Stimulated activated naive CD8-positive, alpha-beta T cell treated with anti-CD3 and anti-CD28 coated beads, Interleukin-15, amount 100 ng/mL, for 72 hours (primary cell): ENCODE measurements around the gene ADAMTS18.

Experiments
- ATAC-seq: fragments of 150-1000 bp; cut with Tn5 transposase; 2 replicates; pipeline ENCODE4 v1.10.0; 2021; ENCODE audit warnings: mild to moderate bottlenecking, moderate library complexity
- DNase-seq, 2 donors: peaks; one replicate each; pipeline ENCODE4 v3.0.0; 2021 to 2022
- H3K27ac Mint-ChIP-seq, 2 donors: one replicate each; pipeline ENCODE4 v1.8.0; 2022; ENCODE audit warnings: mild to moderate bottlenecking in 2 of 2, mixed read lengths in 2 of 2, moderate library complexity in 2 of 2
- H3K27me3 Mint-ChIP-seq: one replicate; pipeline ENCODE4 v1.8.0; 2022; ENCODE audit warnings: mixed read lengths
- H3K4me1 Mint-ChIP-seq: one replicate; pipeline ENCODE4 v1.8.0; 2022; ENCODE audit warnings: mild to moderate bottlenecking, mixed read lengths
- H3K4me3 Mint-ChIP-seq, 2 donors: one replicate each; pipeline ENCODE4 v1.8.0; 2022; ENCODE audit warnings: mild to moderate bottlenecking in 2 of 2, mixed read lengths in 2 of 2, moderate library complexity in 1 of 2
- H3K9me3 Mint-ChIP-seq, 2 donors: one replicate each; pipeline ENCODE4 v1.8.0; 2022; ENCODE audit warnings: mixed read lengths in 2 of 2

Gene ADAMTS18

DNA sequence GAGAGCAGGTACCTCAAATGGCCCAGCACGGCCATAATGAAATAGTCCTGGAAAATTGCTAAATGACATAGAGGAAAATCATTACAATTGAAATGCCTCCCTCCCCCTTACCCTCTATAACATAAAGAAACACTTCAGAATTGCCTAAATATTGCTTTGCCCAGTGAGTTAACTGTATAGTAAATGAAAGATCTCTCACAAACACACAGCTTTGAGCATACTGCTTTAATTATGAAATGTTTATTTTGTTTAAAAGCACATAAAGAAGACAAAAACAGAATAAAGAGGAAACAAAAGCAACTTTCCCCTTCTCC is 9.3 kb upstream of the ADAMTS18 start:
- ATAC-seq (no peak), DNase-seq (no peak)
- Mint-ChIP-seq H3K9me3 (no peaks in the 10 kb centered on the region), H3K27ac (no peak overlapping the region), H3K4me3 (no peak overlapping the region), H3K27me3 (peaks cover 12% of the 10 kb centered on the region), H3K4me1 (no peaks in the 10 kb centered on the region)

DNA sequence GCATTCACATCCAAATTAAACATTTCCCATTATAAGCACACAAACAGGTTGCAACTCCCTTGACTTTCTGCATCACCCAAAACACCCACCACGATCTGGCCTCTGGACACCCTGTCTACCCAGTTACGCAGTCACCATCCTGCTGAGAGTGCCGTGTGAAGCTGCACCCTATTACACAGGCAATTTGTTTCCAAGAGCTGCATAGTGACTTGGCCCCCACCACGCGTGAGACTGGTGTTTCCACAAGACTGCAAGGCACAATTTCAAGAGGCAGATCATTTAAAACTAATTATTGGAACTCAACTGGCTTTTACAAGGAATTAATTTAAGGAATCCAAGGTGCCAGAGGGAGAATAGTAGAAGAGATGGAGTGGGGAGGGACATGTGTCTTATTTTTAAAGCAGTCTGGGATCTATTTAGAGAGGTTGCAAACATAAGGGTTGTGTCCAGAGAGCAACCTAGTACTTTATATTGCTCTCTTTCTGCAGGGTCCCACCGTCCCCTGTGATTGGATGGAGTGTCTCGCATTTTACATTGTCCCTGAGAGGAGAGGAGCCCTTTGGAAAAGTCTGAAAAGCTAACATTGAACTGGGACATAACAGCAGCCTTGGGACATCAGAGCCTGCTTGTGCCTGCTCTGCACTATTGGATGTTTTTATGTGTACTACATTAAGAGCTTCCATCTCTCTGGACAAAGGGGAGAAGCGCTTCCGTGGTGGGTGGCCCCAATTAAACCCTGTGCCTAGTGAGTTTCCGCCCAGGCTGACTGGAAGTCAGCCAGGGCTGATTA is 8.7 kb upstream of the ADAMTS18 start:
- ATAC-seq (no peak), DNase-seq (no peak)
- H3K27ac Mint-ChIP-seq = no peak overlapping the region
- H3K27me3 Mint-ChIP-seq = peaks cover 12% of the 10 kb centered on the region
- H3K4me1 Mint-ChIP-seq = no peaks in the 10 kb centered on the region
- H3K9me3 Mint-ChIP-seq = no peaks in the 10 kb centered on the region
- H3K4me3 Mint-ChIP-seq = no peak overlapping the region

DNA sequence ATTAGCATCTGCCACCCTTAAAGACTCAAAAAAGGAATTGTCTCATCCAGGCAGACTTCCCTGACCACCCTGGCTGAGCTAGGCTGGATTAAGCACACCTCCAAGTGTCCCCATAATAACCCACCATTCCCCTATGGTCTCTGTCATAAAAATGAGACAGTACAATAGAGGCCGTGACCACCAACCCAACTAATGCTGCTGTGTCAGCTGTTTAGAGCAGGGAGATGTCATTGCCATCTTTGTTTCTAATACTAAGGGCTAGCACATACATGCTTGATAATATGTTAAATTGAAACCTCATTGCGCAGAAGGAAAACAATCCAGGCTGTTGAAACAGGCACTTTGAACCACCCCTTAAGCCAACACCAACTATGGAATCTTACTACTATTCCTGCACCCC is 7.2 kb upstream of the ADAMTS18 start:
- H3K4me3 Mint-ChIP-seq = no peak overlapping the region
- no peaks in the 10 kb centered on the region for H3K9me3 Mint-ChIP-seq
- DNase-seq = no peak
- H3K4me1 Mint-ChIP-seq = no peaks in the 10 kb centered on the region
- H3K27me3 Mint-ChIP-seq = peaks cover 12% of the 10 kb centered on the region
- no peak overlapping the region for H3K27ac Mint-ChIP-seq
- no peak for ATAC-seq

DNA sequence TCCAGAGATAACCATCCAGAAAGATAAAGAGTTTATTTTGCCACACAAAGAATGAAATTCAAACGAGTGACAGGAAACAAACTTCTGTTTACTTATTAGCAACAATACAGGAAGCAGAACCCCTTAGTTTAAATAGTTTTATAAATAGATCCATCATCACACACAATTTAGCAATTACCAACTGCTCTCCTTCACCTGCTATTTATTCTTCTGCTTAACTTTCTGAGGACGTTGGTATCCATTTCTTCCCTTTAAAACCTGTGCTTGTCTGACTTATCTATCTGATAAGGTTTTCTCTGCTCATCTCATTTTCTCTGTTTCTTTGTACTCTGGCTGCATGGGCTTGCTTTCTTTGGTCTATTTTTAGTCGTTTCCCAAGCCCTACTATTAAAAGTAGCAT is 4.3 kb upstream of the ADAMTS18 start:
- no peak for ATAC-seq
- peaks cover 23% of the 10 kb centered on the region for H3K27me3 Mint-ChIP-seq
- no peak overlapping the region for H3K4me3 Mint-ChIP-seq
- no peaks in the 10 kb centered on the region for H3K9me3 Mint-ChIP-seq
- DNase-seq = no peak
- H3K27ac Mint-ChIP-seq = no peak overlapping the region
- H3K4me1 Mint-ChIP-seq = no peaks in the 10 kb centered on the region

DNA sequence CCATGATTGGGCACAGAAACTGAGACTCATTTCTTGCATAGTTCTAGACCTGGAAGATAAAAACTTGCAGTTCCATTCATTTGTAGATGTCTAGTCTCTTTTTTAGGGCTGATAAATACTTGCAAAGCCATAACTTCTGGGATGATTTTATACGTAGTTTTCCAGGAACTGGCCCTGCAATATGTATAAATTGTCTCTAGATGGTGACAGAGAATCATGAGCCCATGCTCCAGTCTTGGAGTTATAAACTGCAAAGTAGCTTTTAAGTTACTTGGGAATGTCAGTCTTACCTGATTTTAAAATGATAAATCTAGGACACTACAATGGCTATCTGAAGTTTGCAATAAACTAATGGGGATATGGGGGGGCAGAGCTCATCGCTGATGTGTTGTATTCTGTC is 3.0 kb upstream of the ADAMTS18 start:
- H3K4me1 Mint-ChIP-seq = no peaks in the 10 kb centered on the region
- no peak overlapping the region for H3K27ac Mint-ChIP-seq
- H3K9me3 Mint-ChIP-seq = no peaks in the 10 kb centered on the region
- DNase-seq (no peak), ATAC-seq (no peak)
- no peak overlapping the region for H3K4me3 Mint-ChIP-seq
- H3K27me3 Mint-ChIP-seq = peaks cover 29% of the 10 kb centered on the region

DNA sequence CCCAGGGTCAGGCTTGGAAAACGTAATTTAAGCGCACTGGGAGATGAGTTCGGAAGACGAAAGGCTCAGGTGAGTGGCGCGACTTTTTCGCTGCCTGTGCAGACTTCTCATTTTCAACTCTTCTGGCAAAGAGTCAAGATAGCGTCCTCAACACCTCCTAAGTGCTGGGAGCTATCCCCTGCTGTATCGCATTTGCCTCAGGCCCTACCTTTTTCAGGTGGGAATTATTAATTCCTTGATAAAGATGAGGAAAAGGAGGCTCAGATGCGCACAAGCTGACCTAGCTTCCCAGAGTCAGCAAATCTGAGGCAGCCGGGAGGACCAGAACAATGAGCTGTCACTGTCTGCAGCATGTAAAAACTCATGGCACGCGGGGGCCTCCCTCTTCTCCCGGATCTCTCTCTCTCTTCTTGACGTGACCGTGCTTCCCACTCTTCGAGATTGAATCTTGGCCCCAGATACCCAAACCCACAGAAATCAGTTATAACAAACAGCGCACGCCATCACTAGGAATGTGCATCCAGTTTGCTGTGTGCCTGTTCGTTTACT is 512 bp upstream of the ADAMTS18 start:
- DNase-seq = no peak
- Mint-ChIP-seq H3K4me3 (no peak overlapping the region), H3K9me3 (no peaks in the 10 kb centered on the region), H3K27me3 (peaks cover 36% of the 10 kb centered on the region), H3K27ac (no peak overlapping the region), H3K4me1 (no peaks in the 10 kb centered on the region)
- no peak for ATAC-seq

DNA sequence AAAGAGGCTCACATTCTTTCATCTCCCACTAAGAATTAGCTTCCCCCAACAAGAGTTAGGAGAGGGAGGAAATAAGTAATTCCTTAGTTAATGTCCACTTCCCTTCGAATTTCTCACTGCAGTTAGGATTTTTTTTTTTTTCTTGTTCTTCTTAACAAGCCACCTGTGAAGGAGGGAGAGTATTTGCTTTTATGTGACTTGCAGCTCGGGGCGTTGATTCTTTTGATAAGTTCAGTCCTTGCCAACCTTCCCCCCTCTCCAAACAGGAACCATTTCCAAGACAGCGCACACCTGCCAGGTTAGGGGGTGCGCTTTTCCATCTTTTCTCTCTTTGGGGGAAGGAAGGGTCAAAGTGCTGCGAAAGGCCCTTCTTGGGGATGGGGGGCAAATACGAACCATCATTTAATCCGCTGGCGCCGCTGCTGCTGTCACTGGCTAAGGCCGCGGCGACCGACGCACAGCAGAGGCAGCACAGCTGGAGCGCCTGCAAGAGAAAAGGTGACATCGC is 758 bp downstream of the ADAMTS18 start:
- Mint-ChIP-seq H3K4me3 (no peak overlapping the region), H3K9me3 (no peaks in the 10 kb centered on the region), H3K4me1 (no peaks in the 10 kb centered on the region), H3K27ac (no peak overlapping the region), H3K27me3 (peaks cover 36% of the 10 kb centered on the region)
- DNase-seq = no peak
- no peak for ATAC-seq

DNA sequence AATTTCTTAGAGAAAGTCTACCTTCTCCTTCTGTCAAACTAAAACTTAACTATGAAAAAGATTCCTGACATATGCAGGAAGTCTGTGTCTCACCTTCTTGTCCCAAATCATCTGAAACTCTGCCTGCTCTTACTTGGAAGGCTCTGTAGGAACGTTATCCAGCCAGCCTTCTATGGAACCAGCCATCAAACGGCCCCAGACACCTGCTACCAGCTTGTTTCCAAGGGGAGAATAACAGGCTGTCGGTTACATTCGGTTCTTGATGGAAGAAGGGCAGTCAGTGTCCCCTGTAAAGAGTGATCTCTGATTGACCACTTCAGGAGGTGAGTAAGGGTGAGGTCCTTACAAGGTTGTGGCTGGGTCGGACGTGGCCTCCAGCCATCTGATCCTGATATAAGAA is 1.7 kb downstream of the ADAMTS18 start:
- Mint-ChIP-seq H3K27ac (no peak overlapping the region), H3K9me3 (no peaks in the 10 kb centered on the region), H3K27me3 (peaks cover 36% of the 10 kb centered on the region), H3K4me1 (no peaks in the 10 kb centered on the region), H3K4me3 (no peak overlapping the region)
- ATAC-seq = no peak
- DNase-seq = no peak

DNA sequence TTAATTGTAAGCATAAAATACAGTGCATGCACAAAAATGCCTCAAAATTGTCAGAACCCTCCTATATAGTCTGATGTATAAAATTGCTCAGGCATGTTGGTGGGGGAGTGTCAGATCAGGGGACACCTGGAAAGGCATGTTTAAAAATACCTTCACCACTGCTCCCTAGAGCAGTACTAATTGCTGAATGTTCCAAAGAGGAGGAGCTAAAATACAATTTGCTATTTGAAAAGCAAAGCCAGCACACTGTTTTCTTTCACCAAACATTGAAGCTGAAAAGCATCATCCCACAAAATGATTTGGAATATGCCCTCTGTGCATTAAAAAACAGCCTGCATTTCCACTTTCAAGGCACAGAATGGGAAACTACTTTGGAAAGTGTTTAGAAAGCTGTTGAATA is 2.6 kb downstream of the ADAMTS18 start:
- ATAC-seq (no peak), DNase-seq (no peak)
- Mint-ChIP-seq H3K27me3 (peaks cover 36% of the 10 kb centered on the region), H3K4me1 (no peaks in the 10 kb centered on the region), H3K9me3 (no peaks in the 10 kb centered on the region), H3K4me3 (no peak overlapping the region), H3K27ac (no peak overlapping the region)

DNA sequence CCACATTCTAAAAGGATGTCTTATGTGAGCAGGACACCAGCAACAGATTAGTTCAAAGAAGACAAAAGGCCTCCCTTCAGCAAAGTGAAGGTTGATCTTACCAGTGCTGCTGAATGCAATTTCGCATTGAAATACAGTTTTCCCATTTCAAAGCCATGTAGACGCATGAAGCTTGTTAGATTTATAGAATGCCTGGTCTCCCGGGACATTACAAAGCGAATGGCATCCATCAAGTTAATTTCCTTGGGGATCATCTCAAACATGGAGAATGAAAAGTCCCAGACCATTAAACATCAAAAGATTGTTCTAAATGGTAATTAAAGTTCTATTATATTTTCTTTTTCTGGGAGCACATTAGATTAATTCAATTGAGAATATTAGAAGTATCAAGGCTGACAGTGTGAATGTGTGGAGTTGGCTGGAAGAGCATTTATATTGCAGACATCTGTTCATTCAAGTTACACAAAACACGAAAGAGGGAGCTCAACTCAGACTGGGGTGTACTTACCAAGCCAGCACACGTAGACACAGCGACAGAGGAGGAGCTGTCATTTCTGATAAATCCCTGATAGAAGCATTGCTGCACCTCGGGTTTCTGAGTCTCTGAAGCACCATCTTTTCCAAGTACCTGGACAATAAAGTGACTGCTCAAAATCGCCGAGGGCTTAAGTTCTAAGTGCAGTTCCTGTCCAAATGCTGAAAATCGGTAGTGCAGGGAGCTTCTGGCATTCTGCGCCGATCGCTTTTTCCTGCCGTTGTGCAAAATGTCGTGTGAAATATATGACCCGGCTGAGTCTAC is 3.8 kb downstream of the ADAMTS18 start:
- Mint-ChIP-seq H3K4me3 (no peak overlapping the region), H3K27ac (no peak overlapping the region), H3K9me3 (no peaks in the 10 kb centered on the region), H3K4me1 (no peaks in the 10 kb centered on the region), H3K27me3 (peaks cover 30% of the 10 kb centered on the region)
- ATAC-seq = no peak
- DNase-seq = no peak

DNA sequence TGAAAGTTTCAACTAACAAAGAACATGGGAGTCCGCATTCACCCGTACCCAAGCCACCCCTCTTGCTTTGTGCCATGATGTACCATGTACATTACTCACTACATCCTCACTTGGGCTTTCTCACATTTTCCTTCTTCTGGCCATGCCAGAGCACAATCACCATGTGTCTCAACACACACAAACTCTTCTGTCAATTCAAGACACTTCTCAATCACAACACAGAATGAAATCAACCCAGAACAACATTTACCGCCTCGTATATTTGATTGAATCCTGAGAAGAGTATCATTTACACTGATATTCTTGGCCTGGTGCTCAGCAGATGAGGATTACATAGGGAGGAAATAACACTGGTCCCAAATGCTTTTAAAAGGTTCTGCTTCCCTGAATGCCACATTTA is 4.5 kb downstream of the ADAMTS18 start:
- Mint-ChIP-seq H3K4me1 (no peaks in the 10 kb centered on the region), H3K27ac (no peak overlapping the region), H3K9me3 (no peaks in the 10 kb centered on the region), H3K27me3 (peaks cover 23% of the 10 kb centered on the region), H3K4me3 (no peak overlapping the region)
- DNase-seq = no peak
- no peak for ATAC-seq

DNA sequence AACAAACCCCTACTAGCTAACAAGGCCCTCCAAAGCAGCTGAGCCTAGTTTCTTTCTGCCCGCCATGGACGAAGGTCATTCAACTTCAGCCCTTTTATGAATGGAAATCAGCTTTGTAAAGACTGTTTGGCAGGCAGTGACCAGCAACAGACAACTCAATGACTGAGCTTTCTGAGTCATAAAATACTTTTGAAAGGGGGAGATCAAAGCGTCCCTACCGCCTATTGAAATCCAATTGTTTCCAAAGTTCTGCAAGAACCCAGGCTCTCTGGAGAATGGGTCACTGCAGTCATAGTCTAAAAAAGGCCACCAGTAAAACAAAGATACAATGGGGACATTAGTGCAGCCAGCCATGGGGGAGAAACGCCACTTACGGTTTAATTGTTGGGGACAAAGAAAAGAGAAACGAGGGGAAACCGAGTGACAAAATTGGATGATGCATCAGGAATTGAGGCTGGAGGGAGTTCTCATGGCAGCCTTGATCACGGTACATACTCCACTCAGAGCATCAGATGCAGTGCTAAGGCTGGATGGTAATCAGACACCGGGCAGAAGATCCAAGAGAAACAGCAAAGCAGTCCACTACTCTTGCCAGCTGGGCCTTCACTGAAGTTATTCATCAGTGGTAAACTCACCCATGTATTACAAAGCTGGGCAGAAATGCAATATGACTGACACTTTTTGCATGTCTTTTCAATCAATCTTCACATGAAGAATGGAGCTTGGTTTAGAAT is 9.8 kb downstream of the ADAMTS18 start:
- no peak overlapping the region for H3K27ac Mint-ChIP-seq
- ATAC-seq (no peak), DNase-seq (no peak)
- no peak overlapping the region for H3K4me3 Mint-ChIP-seq
- H3K9me3 Mint-ChIP-seq = no peaks in the 10 kb centered on the region
- H3K4me1 Mint-ChIP-seq = no peaks in the 10 kb centered on the region
- peaks cover 3% of the 10 kb centered on the region for H3K27me3 Mint-ChIP-seq

DNA sequence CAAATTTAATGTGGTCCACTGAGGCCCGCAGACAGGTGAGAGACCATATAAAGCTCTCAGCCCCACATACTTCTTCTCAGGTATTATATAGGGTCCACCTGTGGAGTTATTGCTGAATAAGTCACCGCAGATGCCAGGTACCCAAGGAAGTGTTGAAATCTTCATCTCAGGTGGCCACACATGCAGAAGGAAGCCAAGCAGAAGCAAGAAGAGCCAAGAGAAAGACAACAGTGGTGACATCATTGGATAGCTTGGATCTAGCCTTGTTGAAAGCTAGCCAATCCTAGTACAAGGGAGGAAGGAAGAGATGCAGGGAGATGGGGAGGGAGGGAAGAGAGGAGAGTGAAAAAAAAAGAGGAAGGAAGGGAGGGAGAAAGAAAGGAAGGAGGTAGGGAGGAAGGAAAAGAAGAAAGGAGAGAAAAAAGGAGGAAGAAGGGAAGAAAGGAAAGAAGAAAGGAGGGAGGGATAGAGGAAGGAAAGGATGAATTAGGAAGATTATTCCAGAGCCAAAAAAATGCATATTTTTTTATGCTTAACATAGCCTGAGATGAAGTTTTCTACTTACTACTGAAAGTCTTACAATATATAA is 12.5 kb downstream of the ADAMTS18 start:
- no peaks in the 10 kb centered on the region for H3K4me1 Mint-ChIP-seq
- H3K27me3 Mint-ChIP-seq = peaks cover 14% of the 10 kb centered on the region
- no peaks in the 10 kb centered on the region for H3K9me3 Mint-ChIP-seq
- no peak for ATAC-seq
- no peak overlapping the region for H3K4me3 Mint-ChIP-seq
- no peak overlapping the region for H3K27ac Mint-ChIP-seq
- no peak for DNase-seq

DNA sequence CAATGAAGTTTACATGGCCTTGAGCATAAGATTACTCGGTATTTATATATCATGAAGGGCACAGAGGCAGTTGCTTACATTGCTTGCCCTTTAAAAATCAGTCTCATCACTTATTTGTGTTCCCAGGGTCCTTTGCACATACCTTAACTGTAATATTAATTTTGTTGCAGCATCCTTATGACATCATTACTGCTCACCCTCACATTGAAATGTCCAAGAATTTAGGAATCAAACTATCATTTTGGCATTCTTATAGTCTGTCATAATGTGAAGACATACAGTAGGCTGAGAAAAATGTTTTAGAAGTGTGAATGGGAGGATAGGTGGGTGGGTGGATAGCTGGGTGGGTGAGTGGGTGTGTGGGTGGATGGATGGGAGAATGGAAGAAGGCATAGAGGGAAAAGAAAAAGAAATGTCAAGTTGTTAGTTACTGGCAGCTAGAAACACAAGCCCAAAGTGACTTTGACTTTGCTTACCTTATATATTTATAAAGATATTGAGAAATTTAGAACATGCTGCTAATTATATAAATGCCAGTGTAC is 17.8 kb downstream of the ADAMTS18 start:
- ATAC-seq = no peak
- DNase-seq = no peak
- H3K9me3 Mint-ChIP-seq = peaks cover 11 to 18% of the 10 kb centered on the region in 2 donors
- H3K4me1 Mint-ChIP-seq = no peaks in the 10 kb centered on the region
- H3K27ac Mint-ChIP-seq = no peak overlapping the region
- peaks cover 14% of the 10 kb centered on the region for H3K27me3 Mint-ChIP-seq
- H3K4me3 Mint-ChIP-seq = no peak overlapping the region

DNA sequence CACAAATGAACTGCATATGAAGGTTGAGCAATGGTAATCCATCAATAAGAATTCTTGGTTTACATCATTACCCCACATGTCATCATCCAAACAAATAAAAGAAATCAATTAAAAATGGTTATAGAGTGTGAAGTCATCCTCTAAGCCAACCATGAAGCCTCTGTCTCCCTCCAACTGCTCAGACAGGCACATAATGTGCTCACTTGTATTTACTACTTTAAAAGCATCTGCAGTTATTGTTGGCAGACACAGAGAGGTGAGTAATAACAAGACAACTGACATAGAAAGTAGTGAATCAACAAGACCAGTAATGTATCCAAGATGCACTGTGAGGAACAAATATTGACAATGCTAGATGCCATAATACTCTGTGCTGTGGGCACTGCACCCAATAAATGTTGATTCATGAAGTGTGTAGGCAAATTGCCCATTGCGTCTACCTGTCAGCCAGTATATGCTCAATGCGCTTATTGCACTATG is 20.0 kb downstream of the ADAMTS18 start:
- no peak overlapping the region for H3K27ac Mint-ChIP-seq
- ATAC-seq (no peak), DNase-seq (no peak)
- no peak overlapping the region for H3K4me3 Mint-ChIP-seq
- peaks cover 15 to 23% of the 10 kb centered on the region in 2 donors for H3K9me3 Mint-ChIP-seq
- H3K4me1 Mint-ChIP-seq = no peaks in the 10 kb centered on the region
- peaks cover 8% of the 10 kb centered on the region for H3K27me3 Mint-ChIP-seq
